H9 (cell line): ENCODE data around the gene TOMM7. TPM values are rescaled to one million over a fixed set of nuclear protein-coding genes. Genes with fewer than 3 reads are reported as not detected.
A peak's percentile ranks its signal among the peaks of the same experiment; 100 is the strongest.

Experiments used
- DNase-seq: peaks from one replicate; pipeline ENCODE4 v3.0.0-alpha.2; 2017
- H2AFZ ChIP-seq: one replicate; pipeline ENCODE4 v1.6.1; 2013; ENCODE audit warnings: mild to moderate bottlenecking, low read length, control low read depth, moderate library complexity
- H2AK5ac ChIP-seq: 2 replicates; pipeline ENCODE4 v1.6.1; 2013; ENCODE audit warnings: low read length, control low read depth, mixed read lengths; ENCODE audit not compliant: insufficient read length
- H2BK120ac ChIP-seq: one replicate; pipeline ENCODE4 v1.6.1; 2013; ENCODE audit warnings: low read depth, mild to moderate bottlenecking, low read length, control low read depth, inconsistent platforms; ENCODE audit not compliant: poor library complexity, severe bottlenecking
- H2BK12ac ChIP-seq: 2 replicates; pipeline ENCODE4 v1.6.1; 2013; ENCODE audit warnings: low read length, control low read depth, mixed read lengths, low read depth; ENCODE audit not compliant: insufficient read length
- H2BK15ac ChIP-seq: 2 replicates; pipeline ENCODE4 v1.6.1; 2013; ENCODE audit warnings: low read depth, low read length, control low read depth
- H2BK20ac ChIP-seq: one replicate; pipeline ENCODE4 v1.6.1; 2013; ENCODE audit warnings: low read depth, mild to moderate bottlenecking, low read length, control low read depth, inconsistent platforms; ENCODE audit not compliant: poor library complexity, severe bottlenecking
- H2BK5ac ChIP-seq: 2 replicates; pipeline ENCODE4 v1.6.1; 2013; ENCODE audit warnings: low read length, control low read depth, mixed read lengths; ENCODE audit not compliant: insufficient read length
- H3K14ac ChIP-seq: 2 replicates; pipeline ENCODE4 v1.6.1; 2013; ENCODE audit warnings: low read length, control low read depth; ENCODE audit not compliant: insufficient read depth
- H3K18ac ChIP-seq: 2 replicates; pipeline ENCODE4 v1.6.1; 2013; ENCODE audit warnings: low read depth, mild to moderate bottlenecking, mixed read lengths, low read length, control low read depth; ENCODE audit not compliant: insufficient read length
- H3K23ac ChIP-seq: 2 replicates; pipeline ENCODE4 v1.6.1; 2013; ENCODE audit warnings: low read length, control low read depth, mixed read lengths, low read depth; ENCODE audit not compliant: insufficient read length
- H3K23me2 ChIP-seq: 2 replicates; pipeline ENCODE4 v1.6.1; 2013; ENCODE audit warnings: low read depth, mild to moderate bottlenecking, mixed read lengths, low read length, control low read depth; ENCODE audit not compliant: insufficient read length, poor library complexity, severe bottlenecking
- H3K27ac ChIP-seq: 2 replicates; pipeline ENCODE4 v1.5.1; 2013; ENCODE audit warnings: low read length, control low read depth, mixed read lengths, low read depth; ENCODE audit not compliant: insufficient read length
- H3K27me3 ChIP-seq: 2 replicates; pipeline ENCODE4 v1.6.1; 2013; ENCODE audit warnings: low read length, control low read depth, inconsistent platforms; ENCODE audit not compliant: insufficient read depth
- H3K4ac ChIP-seq: 2 replicates; pipeline ENCODE4 v1.6.1; 2013; ENCODE audit warnings: low read depth, mild to moderate bottlenecking, control low read depth, inconsistent platforms, low read length, moderate library complexity
- H3K4me1 ChIP-seq: 2 replicates; pipeline ENCODE4 v1.6.1; 2013; ENCODE audit warnings: low read length, control low read depth, inconsistent platforms; ENCODE audit not compliant: insufficient read depth
- H3K4me2 ChIP-seq: 2 replicates; pipeline ENCODE4 v1.6.1; 2013; ENCODE audit warnings: low read length, control low read depth, mixed read lengths; ENCODE audit not compliant: insufficient read length, insufficient read depth
- H3K56ac ChIP-seq: 2 replicates; pipeline ENCODE4 v1.6.1; 2013; ENCODE audit warnings: low read depth, mild to moderate bottlenecking, mixed read lengths, low read length, control low read depth; ENCODE audit not compliant: insufficient read length
- H3K79me1 ChIP-seq: 2 replicates; pipeline ENCODE4 v1.6.1; 2013; ENCODE audit warnings: low read depth, mild to moderate bottlenecking, moderate library complexity, low read length, control low read depth, inconsistent platforms; ENCODE audit not compliant: insufficient read depth, poor library complexity, severe bottlenecking
- H3K79me2 ChIP-seq: 2 replicates; pipeline ENCODE4 v1.6.1; 2013; ENCODE audit warnings: low read length, control low read depth, inconsistent platforms; ENCODE audit not compliant: insufficient read depth
- H3K9ac ChIP-seq: 2 replicates; pipeline ENCODE4 v1.6.1; 2013; ENCODE audit warnings: low read length, control low read depth, mixed read lengths; ENCODE audit not compliant: insufficient read length; ENCODE audit errors: extremely low read depth
- H3K9me3 ChIP-seq: one replicate; pipeline ENCODE4 v1.6.1; 2013; ENCODE audit warnings: low read depth, low read length, inconsistent platforms; ENCODE audit not compliant: control insufficient read depth
- H3T11ph ChIP-seq: one replicate; pipeline ENCODE4 v1.6.1; 2013; ENCODE audit warnings: mild to moderate bottlenecking, low read length, control low read depth, inconsistent platforms
- H4K20me1 ChIP-seq: one replicate; pipeline ENCODE4 v1.6.1; 2013; ENCODE audit not compliant: control insufficient read depth, insufficient read length, insufficient read depth
- H4K5ac ChIP-seq: 2 replicates; pipeline ENCODE4 v1.6.1; 2013; ENCODE audit warnings: low read depth, mild to moderate bottlenecking, mixed read lengths, low read length, control low read depth; ENCODE audit not compliant: insufficient read length
- H4K8ac ChIP-seq: replicated peaks from 2 replicates; pipeline ENCODE4 v1.6.1; 2013; ENCODE audit warnings: low read length, control low read depth, mixed read lengths, low read depth; ENCODE audit not compliant: insufficient read length
- H4K91ac ChIP-seq: 2 replicates; pipeline ENCODE4 v1.6.1; 2013; ENCODE audit warnings: low read depth, mild to moderate bottlenecking, moderate library complexity, mixed read lengths, low read length, control low read depth; ENCODE audit not compliant: insufficient read length
- H3K27ac Mint-ChIP-seq, 3 experiments: 2 replicates in 2 of 3; 3 replicates in 1 of 3; pipeline ENCODE4 v1.8.0; 2020 to 2021; ENCODE audit warnings: mixed read lengths in 3 of 3, mild to moderate bottlenecking in 1 of 3, moderate library complexity in 1 of 3
- H3K27me3 Mint-ChIP-seq: 2 replicates; pipeline ENCODE4 v1.8.0; 2021; ENCODE audit warnings: low read depth, mild to moderate bottlenecking, moderate library complexity, mixed read lengths
- H3K36me3 Mint-ChIP-seq, 3 experiments: 2 replicates in 2 of 3; 3 replicates in 1 of 3; pipeline ENCODE4 v1.8.0; 2020 to 2021; ENCODE audit warnings: low read depth in 3 of 3, mixed read lengths in 3 of 3; ENCODE audit not compliant: insufficient read depth in 1 of 3
- H3K4me1 Mint-ChIP-seq, 2 experiments: 2 replicates each; pipeline ENCODE4 v1.8.0; 2020; ENCODE audit warnings: mixed read lengths in 2 of 2
- H3K4me3 Mint-ChIP-seq, 2 experiments: 2 replicates in 1 of 2; 3 replicates in 1 of 2; pipeline ENCODE4 v1.8.0; 2020 to 2021; ENCODE audit warnings: mild to moderate bottlenecking in 2 of 2, mixed read lengths in 2 of 2, moderate library complexity in 1 of 2
- H3K9me3 Mint-ChIP-seq, 2 experiments: 2 replicates in 1 of 2; 3 replicates in 1 of 2; pipeline ENCODE4 v1.8.0; 2020; ENCODE audit warnings: mild to moderate bottlenecking in 2 of 2, mixed read lengths in 2 of 2, moderate library complexity in 1 of 2
- CTCF ChIP-seq: fragments of 200-600 bp; sonication (generic); conservative IDR thresholded peaks from 3 replicates; pipeline ENCODE4 v1.8.0; 2021; ENCODE audit warnings: antibody characterized with exemption, mild to moderate bottlenecking
- WGBS: extraction: QIAGEN DNeasy Blood & Tissue Kit; methylation state at CpG from one replicate; pipeline ENCODE4 v1.1.7; 2013; ENCODE audit warnings: missing lambda C conversion rate, low lambda C conversion rate, mixed read lengths; ENCODE audit not compliant: insufficient read length; ENCODE audit errors: extremely low coverage; 5-methylcytosine and 5-hydroxymethylcytosine counted together
- total RNA-seq: library from RNA; stranded (reverse); gene quantifications from 2 replicates; pipeline ENCODE4 v1.2.1, GENCODE V29; 2021

The TOMM7 gene
- total RNA-seq, 1 experiment from 2014 or later = 368 TPM

DNA sequence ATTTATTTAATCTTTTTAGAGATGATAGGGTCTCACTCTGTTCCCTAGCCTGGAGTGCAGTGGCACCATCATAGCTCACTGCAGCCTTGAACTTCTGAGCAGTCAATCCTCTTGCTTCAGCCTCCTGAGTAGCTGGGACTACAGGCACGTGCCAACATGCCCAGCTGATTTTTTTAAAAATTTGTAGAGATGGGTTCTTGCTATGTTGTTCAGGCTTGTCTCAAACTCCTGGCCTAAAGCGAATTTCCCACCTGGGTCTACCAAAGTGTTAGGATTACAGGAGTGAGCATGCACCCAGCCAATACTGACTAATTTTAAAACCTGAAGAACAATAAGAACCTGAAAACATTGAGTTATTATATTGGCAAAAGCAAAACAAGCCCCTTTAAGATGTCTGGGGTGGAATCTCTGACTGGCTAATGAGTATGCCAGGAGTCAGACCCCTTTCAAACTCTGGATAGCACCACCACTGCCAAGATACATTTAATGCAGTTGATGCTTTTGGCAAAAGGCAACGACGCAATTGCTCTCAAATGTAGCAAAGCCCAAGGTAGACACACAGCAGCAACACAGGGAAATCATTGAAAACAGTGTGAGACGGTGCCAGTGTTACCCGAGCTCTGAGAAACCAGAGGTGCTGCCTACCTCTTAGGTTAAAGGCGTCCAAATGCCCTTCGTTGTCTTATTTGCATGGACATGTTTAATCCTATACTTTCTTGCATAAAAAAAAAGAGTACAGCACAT is 40.7 kb upstream of the TOMM7 start:
- Mint-ChIP-seq H3K36me3 (peaks cover 22 to 55% (median 46%) of the 10 kb centered on the region in 3 experiments), H3K4me3 (no peak overlapping the region), H3K4me1 (peaks cover 26 to 41% of the 10 kb centered on the region in 2 experiments), H3K27me3 (no peaks in the 10 kb centered on the region), H3K9me3 (no peaks in the 10 kb centered on the region; a peak in 1 of 5 replicates), H3K27ac (peak overlapping the region in 1 of 3 experiments; percentile 36; a peak in 1 of 7 replicates)
- H3K4me1 ChIP-seq = peaks cover 2% of the 10 kb centered on the region; the same call in 1 of the 2 replicates
- no peak overlapping the region for H3T11ph ChIP-seq
- no peak overlapping the region for H2BK20ac ChIP-seq
- no peak overlapping the region for H3K4me2 ChIP-seq
- H3K79me2 ChIP-seq = no peaks in the 10 kb centered on the region
- peak overlapping the region; percentile 13 for H3K27ac ChIP-seq
- H4K8ac ChIP-seq = no peak overlapping the region
- no peak overlapping the region for H3K56ac ChIP-seq
- H2AFZ ChIP-seq = no peak overlapping the region
- TF ChIP-seq CTCF = no peak
- DNase-seq = no peak
- H3K27me3 ChIP-seq = no peaks in the 10 kb centered on the region
- H3K9ac ChIP-seq = no peak overlapping the region
- H3K23ac ChIP-seq = no peak overlapping the region
- no peak overlapping the region for H3K18ac ChIP-seq
- H2BK5ac ChIP-seq = no peak overlapping the region
- no peaks in the 10 kb centered on the region for H3K9me3 ChIP-seq
- WGBS = no CpG with 5 or more reads among the region's 8 CpGs
- H2BK120ac ChIP-seq = no peak overlapping the region
- H3K23me2 ChIP-seq = no peaks in the 10 kb centered on the region
- no peak overlapping the region for H4K5ac ChIP-seq
- no peak overlapping the region for H4K91ac ChIP-seq
- H3K79me1 ChIP-seq = no peaks in the 10 kb centered on the region
- no peak overlapping the region for H3K4ac ChIP-seq
- no peak overlapping the region for H3K14ac ChIP-seq
- H2BK15ac ChIP-seq = no peak overlapping the region
- no peak overlapping the region for H2BK12ac ChIP-seq
- no peak overlapping the region for H2AK5ac ChIP-seq
- H4K20me1 ChIP-seq = no peaks in the 10 kb centered on the region
